H9 (cell line): ENCODE measurements around the gene SLC39A7. TPM values are rescaled to one million over a fixed set of nuclear protein-coding genes. Genes with fewer than 3 reads are reported as not detected.
"Not testable (repeated sequence)": the region's sequence is repeated elsewhere in the genome, so short reads cannot be mapped to it uniquely, and the experiment has no call there.

Source experiments
- DNase-seq: peaks from one replicate; pipeline ENCODE4 v3.0.0-alpha.2; 2017
- H2AFZ ChIP-seq: one replicate; pipeline ENCODE4 v1.6.1; 2013; ENCODE audit warnings: mild to moderate bottlenecking, low read length, control low read depth, moderate library complexity
- H2AK5ac ChIP-seq: 2 replicates; pipeline ENCODE4 v1.6.1; 2013; ENCODE audit warnings: low read length, control low read depth, mixed read lengths; ENCODE audit not compliant: insufficient read length
- H2BK120ac ChIP-seq: one replicate; pipeline ENCODE4 v1.6.1; 2013; ENCODE audit warnings: low read depth, mild to moderate bottlenecking, low read length, control low read depth, inconsistent platforms; ENCODE audit not compliant: poor library complexity, severe bottlenecking
- H2BK12ac ChIP-seq: 2 replicates; pipeline ENCODE4 v1.6.1; 2013; ENCODE audit warnings: low read length, control low read depth, mixed read lengths, low read depth; ENCODE audit not compliant: insufficient read length
- H2BK15ac ChIP-seq: 2 replicates; pipeline ENCODE4 v1.6.1; 2013; ENCODE audit warnings: low read depth, low read length, control low read depth
- H2BK20ac ChIP-seq: one replicate; pipeline ENCODE4 v1.6.1; 2013; ENCODE audit warnings: low read depth, mild to moderate bottlenecking, low read length, control low read depth, inconsistent platforms; ENCODE audit not compliant: poor library complexity, severe bottlenecking
- H2BK5ac ChIP-seq: 2 replicates; pipeline ENCODE4 v1.6.1; 2013; ENCODE audit warnings: low read length, control low read depth, mixed read lengths; ENCODE audit not compliant: insufficient read length
- H3K14ac ChIP-seq: 2 replicates; pipeline ENCODE4 v1.6.1; 2013; ENCODE audit warnings: low read length, control low read depth; ENCODE audit not compliant: insufficient read depth
- H3K18ac ChIP-seq: 2 replicates; pipeline ENCODE4 v1.6.1; 2013; ENCODE audit warnings: low read depth, mild to moderate bottlenecking, mixed read lengths, low read length, control low read depth; ENCODE audit not compliant: insufficient read length
- H3K23ac ChIP-seq: 2 replicates; pipeline ENCODE4 v1.6.1; 2013; ENCODE audit warnings: low read length, control low read depth, mixed read lengths, low read depth; ENCODE audit not compliant: insufficient read length
- H3K23me2 ChIP-seq: 2 replicates; pipeline ENCODE4 v1.6.1; 2013; ENCODE audit warnings: low read depth, mild to moderate bottlenecking, mixed read lengths, low read length, control low read depth; ENCODE audit not compliant: insufficient read length, poor library complexity, severe bottlenecking
- H3K27ac ChIP-seq: 2 replicates; pipeline ENCODE4 v1.5.1; 2013; ENCODE audit warnings: low read length, control low read depth, mixed read lengths, low read depth; ENCODE audit not compliant: insufficient read length
- H3K27me3 ChIP-seq: 2 replicates; pipeline ENCODE4 v1.6.1; 2013; ENCODE audit warnings: low read length, control low read depth, inconsistent platforms; ENCODE audit not compliant: insufficient read depth
- H3K4ac ChIP-seq: 2 replicates; pipeline ENCODE4 v1.6.1; 2013; ENCODE audit warnings: low read depth, mild to moderate bottlenecking, control low read depth, inconsistent platforms, low read length, moderate library complexity
- H3K4me1 ChIP-seq: 2 replicates; pipeline ENCODE4 v1.6.1; 2013; ENCODE audit warnings: low read length, control low read depth, inconsistent platforms; ENCODE audit not compliant: insufficient read depth
- H3K4me2 ChIP-seq: 2 replicates; pipeline ENCODE4 v1.6.1; 2013; ENCODE audit warnings: low read length, control low read depth, mixed read lengths; ENCODE audit not compliant: insufficient read length, insufficient read depth
- H3K56ac ChIP-seq: 2 replicates; pipeline ENCODE4 v1.6.1; 2013; ENCODE audit warnings: low read depth, mild to moderate bottlenecking, mixed read lengths, low read length, control low read depth; ENCODE audit not compliant: insufficient read length
- H3K79me1 ChIP-seq: 2 replicates; pipeline ENCODE4 v1.6.1; 2013; ENCODE audit warnings: low read depth, mild to moderate bottlenecking, moderate library complexity, low read length, control low read depth, inconsistent platforms; ENCODE audit not compliant: insufficient read depth, poor library complexity, severe bottlenecking
- H3K79me2 ChIP-seq: 2 replicates; pipeline ENCODE4 v1.6.1; 2013; ENCODE audit warnings: low read length, control low read depth, inconsistent platforms; ENCODE audit not compliant: insufficient read depth
- H3K9ac ChIP-seq: 2 replicates; pipeline ENCODE4 v1.6.1; 2013; ENCODE audit warnings: low read length, control low read depth, mixed read lengths; ENCODE audit not compliant: insufficient read length; ENCODE audit errors: extremely low read depth
- H3K9me3 ChIP-seq: one replicate; pipeline ENCODE4 v1.6.1; 2013; ENCODE audit warnings: low read depth, low read length, inconsistent platforms; ENCODE audit not compliant: control insufficient read depth
- H3T11ph ChIP-seq: one replicate; pipeline ENCODE4 v1.6.1; 2013; ENCODE audit warnings: mild to moderate bottlenecking, low read length, control low read depth, inconsistent platforms
- H4K20me1 ChIP-seq: one replicate; pipeline ENCODE4 v1.6.1; 2013; ENCODE audit not compliant: control insufficient read depth, insufficient read length, insufficient read depth
- H4K5ac ChIP-seq: 2 replicates; pipeline ENCODE4 v1.6.1; 2013; ENCODE audit warnings: low read depth, mild to moderate bottlenecking, mixed read lengths, low read length, control low read depth; ENCODE audit not compliant: insufficient read length
- H4K8ac ChIP-seq: replicated peaks from 2 replicates; pipeline ENCODE4 v1.6.1; 2013; ENCODE audit warnings: low read length, control low read depth, mixed read lengths, low read depth; ENCODE audit not compliant: insufficient read length
- H4K91ac ChIP-seq: 2 replicates; pipeline ENCODE4 v1.6.1; 2013; ENCODE audit warnings: low read depth, mild to moderate bottlenecking, moderate library complexity, mixed read lengths, low read length, control low read depth; ENCODE audit not compliant: insufficient read length
- H3K27ac Mint-ChIP-seq, 3 experiments: 2 replicates in 2 of 3; 3 replicates in 1 of 3; pipeline ENCODE4 v1.8.0; 2020 to 2021; ENCODE audit warnings: mixed read lengths in 3 of 3, mild to moderate bottlenecking in 1 of 3, moderate library complexity in 1 of 3
- H3K27me3 Mint-ChIP-seq: 2 replicates; pipeline ENCODE4 v1.8.0; 2021; ENCODE audit warnings: low read depth, mild to moderate bottlenecking, moderate library complexity, mixed read lengths
- H3K36me3 Mint-ChIP-seq, 3 experiments: 2 replicates in 2 of 3; 3 replicates in 1 of 3; pipeline ENCODE4 v1.8.0; 2020 to 2021; ENCODE audit warnings: low read depth in 3 of 3, mixed read lengths in 3 of 3; ENCODE audit not compliant: insufficient read depth in 1 of 3
- H3K4me1 Mint-ChIP-seq, 2 experiments: 2 replicates each; pipeline ENCODE4 v1.8.0; 2020; ENCODE audit warnings: mixed read lengths in 2 of 2
- H3K4me3 Mint-ChIP-seq, 2 experiments: 2 replicates in 1 of 2; 3 replicates in 1 of 2; pipeline ENCODE4 v1.8.0; 2020 to 2021; ENCODE audit warnings: mild to moderate bottlenecking in 2 of 2, mixed read lengths in 2 of 2, moderate library complexity in 1 of 2
- H3K9me3 Mint-ChIP-seq, 2 experiments: 2 replicates in 1 of 2; 3 replicates in 1 of 2; pipeline ENCODE4 v1.8.0; 2020; ENCODE audit warnings: mild to moderate bottlenecking in 2 of 2, mixed read lengths in 2 of 2, moderate library complexity in 1 of 2
- WGBS: extraction: QIAGEN DNeasy Blood & Tissue Kit; methylation state at CpG from one replicate; pipeline ENCODE4 v1.1.7; 2013; ENCODE audit warnings: missing lambda C conversion rate, low lambda C conversion rate, mixed read lengths; ENCODE audit not compliant: insufficient read length; ENCODE audit errors: extremely low coverage; 5-methylcytosine and 5-hydroxymethylcytosine counted together
- total RNA-seq: library from RNA; stranded (reverse); gene quantifications from 2 replicates; pipeline ENCODE4 v1.2.1, GENCODE V29; 2021
- TF ChIP-seq, protein P1 (sequence below): fragments of 200-600 bp; sonication (generic); conservative IDR thresholded peaks from 3 replicates; pipeline ENCODE4 v1.8.0; 2021; ENCODE audit warnings: antibody characterized with exemption, mild to moderate bottlenecking

The SLC39A7 gene
- total RNA-seq, 1 experiment from 2014 or later = 107 TPM

DNA sequence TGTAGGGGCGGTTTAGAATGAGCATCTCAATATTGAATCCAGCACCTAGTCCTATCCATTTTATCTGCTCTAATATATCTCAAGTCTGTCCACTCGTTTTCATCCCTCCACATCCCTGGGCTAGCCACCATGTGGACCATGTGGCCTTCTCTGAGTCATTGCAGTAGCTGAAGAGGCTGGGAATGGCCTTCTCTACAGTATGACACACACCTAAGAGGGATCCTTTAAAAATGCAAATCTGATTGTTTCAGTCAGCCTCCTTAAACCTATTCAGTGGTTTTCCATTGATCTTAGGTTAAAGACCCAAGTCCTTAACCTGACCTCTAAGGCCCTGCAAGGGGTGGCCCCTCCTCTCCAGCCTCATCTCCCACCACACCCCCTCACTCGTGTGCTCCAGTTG, 17.0 kb downstream of the SLC39A7 start:
- Histone ChIP-seq H3T11ph (no peak overlapping the region), H2BK5ac (no peak overlapping the region), H2BK15ac (no peak overlapping the region), H3K27ac (no peak overlapping the region), H2BK20ac (no peak overlapping the region), H3K4ac (no peak overlapping the region), H2BK120ac (no peak overlapping the region), H3K9me3 (no peaks in the 10 kb centered on the region), H3K23ac (no peak overlapping the region), H3K14ac (no peak overlapping the region), H4K91ac (no peak overlapping the region), H2AFZ (no peak overlapping the region), H2BK12ac (no peak overlapping the region), H3K79me1 (no peaks in the 10 kb centered on the region), H3K79me2 (no peaks in the 10 kb centered on the region), H3K18ac (no peak overlapping the region), H3K4me1 (no peaks in the 10 kb centered on the region), H4K5ac (no peak overlapping the region), H4K20me1 (no peaks in the 10 kb centered on the region), H2AK5ac (no peak overlapping the region), H3K56ac (no peak overlapping the region), H3K4me2 (no peak overlapping the region), H3K27me3 (peaks cover 55% of the 10 kb centered on the region), H3K9ac (no peak overlapping the region), H3K23me2 (peaks cover 11% of the 10 kb centered on the region), H4K8ac (no peak overlapping the region)
- Mint-ChIP-seq H3K4me3 (no peak overlapping the region), H3K27ac (no peak overlapping the region; a peak in 2 of 7 replicates), H3K27me3 (peaks cover 100% of the 10 kb centered on the region), H3K36me3 (no peaks in the 10 kb centered on the region; a peak in 2 of 7 replicates), H3K4me1 (peaks cover 25 to 29% of the 10 kb centered on the region in 2 experiments), H3K9me3 (peaks cover 0 to 7% of the 10 kb centered on the region in 2 experiments; a peak in 2 of 5 replicates)
- TF ChIP-seq, protein P1, sequence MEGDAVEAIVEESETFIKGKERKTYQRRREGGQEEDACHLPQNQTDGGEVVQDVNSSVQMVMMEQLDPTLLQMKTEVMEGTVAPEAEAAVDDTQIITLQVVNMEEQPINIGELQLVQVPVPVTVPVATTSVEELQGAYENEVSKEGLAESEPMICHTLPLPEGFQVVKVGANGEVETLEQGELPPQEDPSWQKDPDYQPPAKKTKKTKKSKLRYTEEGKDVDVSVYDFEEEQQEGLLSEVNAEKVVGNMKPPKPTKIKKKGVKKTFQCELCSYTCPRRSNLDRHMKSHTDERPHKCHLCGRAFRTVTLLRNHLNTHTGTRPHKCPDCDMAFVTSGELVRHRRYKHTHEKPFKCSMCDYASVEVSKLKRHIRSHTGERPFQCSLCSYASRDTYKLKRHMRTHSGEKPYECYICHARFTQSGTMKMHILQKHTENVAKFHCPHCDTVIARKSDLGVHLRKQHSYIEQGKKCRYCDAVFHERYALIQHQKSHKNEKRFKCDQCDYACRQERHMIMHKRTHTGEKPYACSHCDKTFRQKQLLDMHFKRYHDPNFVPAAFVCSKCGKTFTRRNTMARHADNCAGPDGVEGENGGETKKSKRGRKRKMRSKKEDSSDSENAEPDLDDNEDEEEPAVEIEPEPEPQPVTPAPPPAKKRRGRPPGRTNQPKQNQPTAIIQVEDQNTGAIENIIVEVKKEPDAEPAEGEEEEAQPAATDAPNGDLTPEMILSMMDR = no peak
- DNase-seq = no peak
- no CpG with 5 or more reads among the region's 3 CpGs for WGBS

DNA sequence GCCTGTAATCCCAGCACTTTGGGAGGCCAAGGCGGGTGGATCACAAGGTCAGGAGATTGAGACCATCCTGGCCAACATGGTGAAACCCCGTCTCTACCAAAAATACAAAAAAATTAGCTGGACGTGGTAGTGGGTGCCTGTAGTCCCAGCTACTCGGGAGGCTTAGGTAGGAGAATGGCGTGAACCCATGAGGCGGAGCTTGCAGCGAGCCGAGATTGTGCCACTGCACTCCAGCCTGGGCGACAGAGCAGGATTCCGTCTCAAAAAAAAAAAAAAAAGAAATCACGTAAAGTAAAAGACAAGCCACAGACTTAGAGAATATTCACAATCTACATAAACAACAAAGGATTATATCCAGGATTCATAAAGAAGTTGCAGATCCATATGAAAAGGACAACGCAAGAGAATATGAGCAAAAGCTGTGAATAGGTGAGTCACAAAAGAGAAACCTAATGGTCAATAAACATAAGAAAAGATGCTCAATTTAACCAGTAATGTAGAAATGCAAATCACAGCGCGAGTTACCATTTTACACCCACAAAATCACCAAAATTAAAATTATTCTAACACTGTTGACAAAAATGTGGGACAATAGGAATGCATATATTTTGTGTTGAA, 25.9 kb downstream of the SLC39A7 start:
- not testable (repeated sequence) for H4K8ac ChIP-seq, H3K56ac ChIP-seq, H3K9ac ChIP-seq, H2AFZ ChIP-seq, H3K79me2 ChIP-seq, H2BK15ac ChIP-seq, H3K14ac ChIP-seq, H3K23me2 ChIP-seq, H2BK12ac ChIP-seq, H3K4me1 ChIP-seq, H3K18ac ChIP-seq, H4K5ac ChIP-seq, H3T11ph ChIP-seq, H3K36me3 Mint-ChIP-seq, H3K4ac ChIP-seq, H2BK5ac ChIP-seq, H2BK20ac ChIP-seq, DNase-seq, H3K79me1 ChIP-seq, H4K20me1 ChIP-seq, H3K27me3 ChIP-seq, H3K27ac ChIP-seq, H2AK5ac ChIP-seq, H3K23ac ChIP-seq, H3K9me3 ChIP-seq, H4K91ac ChIP-seq, H3K9me3 Mint-ChIP-seq, H2BK120ac ChIP-seq
- Mint-ChIP-seq H3K4me1 (peaks cover 14 to 16% of the 10 kb centered on the region in 2 experiments), H3K4me3 (peak overlapping the region; percentile 31 to 53), H3K27me3 (peaks cover 38% of the 10 kb centered on the region), H3K27ac (peak overlapping the region in 2 of 3 experiments; percentile 75 to 92; a peak in 3 of 7 replicates)
- peak overlapping the region; percentile 19 for H3K4me2 ChIP-seq
- no CpG with 5 or more reads among the region's 14 CpGs for WGBS
